ENCODE data around the gene WWC2.

DNA sequence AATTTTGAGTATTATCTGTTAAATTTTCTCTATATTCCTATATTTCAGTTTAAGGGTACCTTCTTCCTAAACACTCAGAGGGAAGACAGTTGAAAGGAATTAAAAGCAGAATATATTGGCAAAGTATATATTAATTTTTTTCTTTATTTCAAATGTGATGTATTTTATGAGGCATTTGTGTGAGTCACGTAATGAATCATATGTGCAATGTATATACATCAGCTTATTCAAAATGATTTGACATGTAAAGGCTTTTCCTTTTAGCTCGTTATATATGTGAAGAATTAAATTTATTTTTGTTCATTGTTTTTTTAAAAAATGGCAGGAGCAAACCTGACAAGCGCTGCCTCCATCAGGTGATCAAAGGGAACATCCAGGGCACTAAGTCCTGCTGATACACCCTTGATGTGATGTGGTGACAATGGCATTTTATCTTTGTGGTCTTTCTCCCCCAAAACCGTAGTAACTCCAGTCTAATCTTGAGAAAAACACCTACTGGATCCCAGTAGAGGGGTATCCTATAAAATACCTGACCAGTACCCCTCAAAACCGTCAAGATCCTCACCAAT, 8.9 kb downstream of the WWC2 start:
- TF ChIP-seq, protein P1, sequence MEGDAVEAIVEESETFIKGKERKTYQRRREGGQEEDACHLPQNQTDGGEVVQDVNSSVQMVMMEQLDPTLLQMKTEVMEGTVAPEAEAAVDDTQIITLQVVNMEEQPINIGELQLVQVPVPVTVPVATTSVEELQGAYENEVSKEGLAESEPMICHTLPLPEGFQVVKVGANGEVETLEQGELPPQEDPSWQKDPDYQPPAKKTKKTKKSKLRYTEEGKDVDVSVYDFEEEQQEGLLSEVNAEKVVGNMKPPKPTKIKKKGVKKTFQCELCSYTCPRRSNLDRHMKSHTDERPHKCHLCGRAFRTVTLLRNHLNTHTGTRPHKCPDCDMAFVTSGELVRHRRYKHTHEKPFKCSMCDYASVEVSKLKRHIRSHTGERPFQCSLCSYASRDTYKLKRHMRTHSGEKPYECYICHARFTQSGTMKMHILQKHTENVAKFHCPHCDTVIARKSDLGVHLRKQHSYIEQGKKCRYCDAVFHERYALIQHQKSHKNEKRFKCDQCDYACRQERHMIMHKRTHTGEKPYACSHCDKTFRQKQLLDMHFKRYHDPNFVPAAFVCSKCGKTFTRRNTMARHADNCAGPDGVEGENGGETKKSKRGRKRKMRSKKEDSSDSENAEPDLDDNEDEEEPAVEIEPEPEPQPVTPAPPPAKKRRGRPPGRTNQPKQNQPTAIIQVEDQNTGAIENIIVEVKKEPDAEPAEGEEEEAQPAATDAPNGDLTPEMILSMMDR (IDR thresholded peaks at IDR 0.05), result no peak
- no peak for TF ChIP-seq POLR2A (IDR thresholded peaks at IDR 0.05)

Data from esophagus squamous epithelium (tissue), 4 donors.